Measurements from ENCODE around the gene RIOK1.

The RIOK1 gene

GRCh38 chr6:7390226-7390878, 744 bp downstream of the RIOK1 start:
- Histone ChIP-seq H3K27me3 (replicated peaks; ENCODE audit: control insufficient read depth, insufficient read depth, low read length) (no peaks in the 10 kb centered on the region; the same call in 1 of the 2 replicates), H3K4me3 (replicated peaks; ENCODE audit: low read depth, low read length) (peak overlapping the region; percentile 71), H3K36me3 (ENCODE audit: control insufficient read depth, insufficient read depth, low read length) (no peaks in the 10 kb centered on the region; the same call in 1 of the 2 replicates)
- TF ChIP-seq CTCF (IDR thresholded peaks at IDR 0.05; ENCODE audit: insufficient read depth, low read length, poor library complexity, severe bottlenecking), result no peak
- no peak for DNase-seq (ENCODE audit: extremely low read depth, insufficient read length)

GRCh38 chr6:7391151-7391550, 1.5 kb downstream of the RIOK1 start:
- no peaks in the 10 kb centered on the region; the same call in 1 of the 2 replicates for H3K27me3 ChIP-seq (replicated peaks; ENCODE audit: control insufficient read depth, insufficient read depth, low read length)
- no peak for TF ChIP-seq CTCF (IDR thresholded peaks at IDR 0.05; ENCODE audit: insufficient read depth, low read length, poor library complexity, severe bottlenecking)
- DNase-seq (ENCODE audit: extremely low read depth, insufficient read length), result no peak
- H3K4me3 ChIP-seq (replicated peaks; ENCODE audit: low read depth, low read length), result peak overlapping the region; percentile 71
- no peaks in the 10 kb centered on the region; the same call in 1 of the 2 replicates for H3K36me3 ChIP-seq (ENCODE audit: control insufficient read depth, insufficient read depth, low read length)

GRCh38 chr6:7392402-7392801, 2.8 kb downstream of the RIOK1 start:
- H3K36me3 ChIP-seq (ENCODE audit: control insufficient read depth, insufficient read depth, low read length), result no peaks in the 10 kb centered on the region; the same call in 1 of the 2 replicates
- TF ChIP-seq CTCF (IDR thresholded peaks at IDR 0.05; ENCODE audit: insufficient read depth, low read length, poor library complexity, severe bottlenecking), result no peak
- no peaks in the 10 kb centered on the region; the same call in 1 of the 2 replicates for H3K27me3 ChIP-seq (replicated peaks; ENCODE audit: control insufficient read depth, insufficient read depth, low read length)
- H3K4me3 ChIP-seq (replicated peaks; ENCODE audit: low read depth, low read length), result no peak overlapping the region
- DNase-seq (ENCODE audit: extremely low read depth, insufficient read length), result no peak

- no peak overlapping the region for H3K4me3 ChIP-seq (replicated peaks; ENCODE audit: low read depth, low read length)
- H3K36me3 ChIP-seq (ENCODE audit: control insufficient read depth, insufficient read depth, low read length), result peaks cover 5% of the 10 kb centered on the region
- no peak for DNase-seq (ENCODE audit: extremely low read depth, insufficient read length)
- H3K27me3 ChIP-seq (replicated peaks; ENCODE audit: control insufficient read depth, insufficient read depth, low read length), result no peaks in the 10 kb centered on the region
- TF ChIP-seq CTCF (IDR thresholded peaks at IDR 0.05; ENCODE audit: insufficient read depth, low read length, poor library complexity, severe bottlenecking), result no peak
Observed at GRCh38 chr6:7401075-7401474, 11.5 kb downstream of the RIOK1 start.

GRCh38 chr6:7402716-7403115, 13.1 kb downstream of the RIOK1 start:
- TF ChIP-seq CTCF (IDR thresholded peaks at IDR 0.05; ENCODE audit: insufficient read depth, low read length, poor library complexity, severe bottlenecking), result no peak
- Histone ChIP-seq H3K4me3 (replicated peaks; ENCODE audit: low read depth, low read length) (no peak overlapping the region), H3K27me3 (replicated peaks; ENCODE audit: control insufficient read depth, insufficient read depth, low read length) (no peaks in the 10 kb centered on the region), H3K36me3 (ENCODE audit: control insufficient read depth, insufficient read depth, low read length) (peaks cover 8% of the 10 kb centered on the region)
- DNase-seq (ENCODE audit: extremely low read depth, insufficient read length), result no peak

Data from GM06990 (cell line).